H9 (cell line): ENCODE data around the gene CPXM1. TPM values are rescaled to one million over a fixed set of nuclear protein-coding genes. Genes with fewer than 3 reads are reported as not detected.

ENCODE experiments used
- DNase-seq: peaks from one replicate; pipeline ENCODE4 v3.0.0-alpha.2; 2017
- H2AFZ ChIP-seq: one replicate; pipeline ENCODE4 v1.6.1; 2013; ENCODE audit warnings: mild to moderate bottlenecking, low read length, control low read depth, moderate library complexity
- H2AK5ac ChIP-seq: 2 replicates; pipeline ENCODE4 v1.6.1; 2013; ENCODE audit warnings: low read length, control low read depth, mixed read lengths; ENCODE audit not compliant: insufficient read length
- H2BK120ac ChIP-seq: one replicate; pipeline ENCODE4 v1.6.1; 2013; ENCODE audit warnings: low read depth, mild to moderate bottlenecking, low read length, control low read depth, inconsistent platforms; ENCODE audit not compliant: poor library complexity, severe bottlenecking
- H2BK12ac ChIP-seq: 2 replicates; pipeline ENCODE4 v1.6.1; 2013; ENCODE audit warnings: low read length, control low read depth, mixed read lengths, low read depth; ENCODE audit not compliant: insufficient read length
- H2BK15ac ChIP-seq: 2 replicates; pipeline ENCODE4 v1.6.1; 2013; ENCODE audit warnings: low read depth, low read length, control low read depth
- H2BK20ac ChIP-seq: one replicate; pipeline ENCODE4 v1.6.1; 2013; ENCODE audit warnings: low read depth, mild to moderate bottlenecking, low read length, control low read depth, inconsistent platforms; ENCODE audit not compliant: poor library complexity, severe bottlenecking
- H2BK5ac ChIP-seq: 2 replicates; pipeline ENCODE4 v1.6.1; 2013; ENCODE audit warnings: low read length, control low read depth, mixed read lengths; ENCODE audit not compliant: insufficient read length
- H3K14ac ChIP-seq: 2 replicates; pipeline ENCODE4 v1.6.1; 2013; ENCODE audit warnings: low read length, control low read depth; ENCODE audit not compliant: insufficient read depth
- H3K18ac ChIP-seq: 2 replicates; pipeline ENCODE4 v1.6.1; 2013; ENCODE audit warnings: low read depth, mild to moderate bottlenecking, mixed read lengths, low read length, control low read depth; ENCODE audit not compliant: insufficient read length
- H3K23ac ChIP-seq: 2 replicates; pipeline ENCODE4 v1.6.1; 2013; ENCODE audit warnings: low read length, control low read depth, mixed read lengths, low read depth; ENCODE audit not compliant: insufficient read length
- H3K23me2 ChIP-seq: 2 replicates; pipeline ENCODE4 v1.6.1; 2013; ENCODE audit warnings: low read depth, mild to moderate bottlenecking, mixed read lengths, low read length, control low read depth; ENCODE audit not compliant: insufficient read length, poor library complexity, severe bottlenecking
- H3K27ac ChIP-seq: 2 replicates; pipeline ENCODE4 v1.5.1; 2013; ENCODE audit warnings: low read length, control low read depth, mixed read lengths, low read depth; ENCODE audit not compliant: insufficient read length
- H3K27me3 ChIP-seq: 2 replicates; pipeline ENCODE4 v1.6.1; 2013; ENCODE audit warnings: low read length, control low read depth, inconsistent platforms; ENCODE audit not compliant: insufficient read depth
- H3K4ac ChIP-seq: 2 replicates; pipeline ENCODE4 v1.6.1; 2013; ENCODE audit warnings: low read depth, mild to moderate bottlenecking, control low read depth, inconsistent platforms, low read length, moderate library complexity
- H3K4me1 ChIP-seq: 2 replicates; pipeline ENCODE4 v1.6.1; 2013; ENCODE audit warnings: low read length, control low read depth, inconsistent platforms; ENCODE audit not compliant: insufficient read depth
- H3K4me2 ChIP-seq: 2 replicates; pipeline ENCODE4 v1.6.1; 2013; ENCODE audit warnings: low read length, control low read depth, mixed read lengths; ENCODE audit not compliant: insufficient read length, insufficient read depth
- H3K56ac ChIP-seq: 2 replicates; pipeline ENCODE4 v1.6.1; 2013; ENCODE audit warnings: low read depth, mild to moderate bottlenecking, mixed read lengths, low read length, control low read depth; ENCODE audit not compliant: insufficient read length
- H3K79me1 ChIP-seq: 2 replicates; pipeline ENCODE4 v1.6.1; 2013; ENCODE audit warnings: low read depth, mild to moderate bottlenecking, moderate library complexity, low read length, control low read depth, inconsistent platforms; ENCODE audit not compliant: insufficient read depth, poor library complexity, severe bottlenecking
- H3K79me2 ChIP-seq: 2 replicates; pipeline ENCODE4 v1.6.1; 2013; ENCODE audit warnings: low read length, control low read depth, inconsistent platforms; ENCODE audit not compliant: insufficient read depth
- H3K9ac ChIP-seq: 2 replicates; pipeline ENCODE4 v1.6.1; 2013; ENCODE audit warnings: low read length, control low read depth, mixed read lengths; ENCODE audit not compliant: insufficient read length; ENCODE audit errors: extremely low read depth
- H3K9me3 ChIP-seq: one replicate; pipeline ENCODE4 v1.6.1; 2013; ENCODE audit warnings: low read depth, low read length, inconsistent platforms; ENCODE audit not compliant: control insufficient read depth
- H3T11ph ChIP-seq: one replicate; pipeline ENCODE4 v1.6.1; 2013; ENCODE audit warnings: mild to moderate bottlenecking, low read length, control low read depth, inconsistent platforms
- H4K20me1 ChIP-seq: one replicate; pipeline ENCODE4 v1.6.1; 2013; ENCODE audit not compliant: control insufficient read depth, insufficient read length, insufficient read depth
- H4K5ac ChIP-seq: 2 replicates; pipeline ENCODE4 v1.6.1; 2013; ENCODE audit warnings: low read depth, mild to moderate bottlenecking, mixed read lengths, low read length, control low read depth; ENCODE audit not compliant: insufficient read length
- H4K8ac ChIP-seq: replicated peaks from 2 replicates; pipeline ENCODE4 v1.6.1; 2013; ENCODE audit warnings: low read length, control low read depth, mixed read lengths, low read depth; ENCODE audit not compliant: insufficient read length
- H4K91ac ChIP-seq: 2 replicates; pipeline ENCODE4 v1.6.1; 2013; ENCODE audit warnings: low read depth, mild to moderate bottlenecking, moderate library complexity, mixed read lengths, low read length, control low read depth; ENCODE audit not compliant: insufficient read length
- H3K27ac Mint-ChIP-seq, 3 experiments: 2 replicates in 2 of 3; 3 replicates in 1 of 3; pipeline ENCODE4 v1.8.0; 2020 to 2021; ENCODE audit warnings: mixed read lengths in 3 of 3, mild to moderate bottlenecking in 1 of 3, moderate library complexity in 1 of 3
- H3K27me3 Mint-ChIP-seq: 2 replicates; pipeline ENCODE4 v1.8.0; 2021; ENCODE audit warnings: low read depth, mild to moderate bottlenecking, moderate library complexity, mixed read lengths
- H3K36me3 Mint-ChIP-seq, 3 experiments: 2 replicates in 2 of 3; 3 replicates in 1 of 3; pipeline ENCODE4 v1.8.0; 2020 to 2021; ENCODE audit warnings: low read depth in 3 of 3, mixed read lengths in 3 of 3; ENCODE audit not compliant: insufficient read depth in 1 of 3
- H3K4me1 Mint-ChIP-seq, 2 experiments: 2 replicates each; pipeline ENCODE4 v1.8.0; 2020; ENCODE audit warnings: mixed read lengths in 2 of 2
- H3K4me3 Mint-ChIP-seq, 2 experiments: 2 replicates in 1 of 2; 3 replicates in 1 of 2; pipeline ENCODE4 v1.8.0; 2020 to 2021; ENCODE audit warnings: mild to moderate bottlenecking in 2 of 2, mixed read lengths in 2 of 2, moderate library complexity in 1 of 2
- H3K9me3 Mint-ChIP-seq, 2 experiments: 2 replicates in 1 of 2; 3 replicates in 1 of 2; pipeline ENCODE4 v1.8.0; 2020; ENCODE audit warnings: mild to moderate bottlenecking in 2 of 2, mixed read lengths in 2 of 2, moderate library complexity in 1 of 2
- CTCF ChIP-seq: fragments of 200-600 bp; sonication (generic); conservative IDR thresholded peaks from 3 replicates; pipeline ENCODE4 v1.8.0; 2021; ENCODE audit warnings: antibody characterized with exemption, mild to moderate bottlenecking
- WGBS: extraction: QIAGEN DNeasy Blood & Tissue Kit; methylation state at CpG from one replicate; pipeline ENCODE4 v1.1.7; 2013; ENCODE audit warnings: missing lambda C conversion rate, low lambda C conversion rate, mixed read lengths; ENCODE audit not compliant: insufficient read length; ENCODE audit errors: extremely low coverage; 5-methylcytosine and 5-hydroxymethylcytosine counted together
- total RNA-seq: library from RNA; stranded (reverse); gene quantifications from 2 replicates; pipeline ENCODE4 v1.2.1, GENCODE V29; 2021

Gene CPXM1
- total RNA-seq, 1 experiment from 2014 or later: 69.0 TPM

- H3K4me3 Mint-ChIP-seq: no peak overlapping the region
- no peak overlapping the region for H2BK5ac ChIP-seq
- H3T11ph ChIP-seq: no peak overlapping the region
- no peak overlapping the region for H2BK120ac ChIP-seq
- H4K20me1 ChIP-seq: no peaks in the 10 kb centered on the region
- H4K5ac ChIP-seq: no peak overlapping the region
- H4K91ac ChIP-seq: no peak overlapping the region
- no peak overlapping the region for H3K4me2 ChIP-seq
- peaks cover 4 to 5% of the 10 kb centered on the region in 2 experiments; a peak in 2 of 4 replicates for H3K4me1 Mint-ChIP-seq
- no peaks in the 10 kb centered on the region for H3K36me3 Mint-ChIP-seq
- H2AK5ac ChIP-seq: no peak overlapping the region
- no peaks in the 10 kb centered on the region for H3K9me3 ChIP-seq
- no peak for DNase-seq
- H3K23me2 ChIP-seq: no peaks in the 10 kb centered on the region
- WGBS: no CpG with 5 or more reads among the region's 9 CpGs
- no peak overlapping the region for H3K23ac ChIP-seq
- H2BK15ac ChIP-seq: no peak overlapping the region
- no peaks in the 10 kb centered on the region for H3K4me1 ChIP-seq
- H3K79me2 ChIP-seq: no peaks in the 10 kb centered on the region
- H3K27me3 ChIP-seq: no peaks in the 10 kb centered on the region
- H3K18ac ChIP-seq: no peak overlapping the region
- TF ChIP-seq CTCF: no peak
- no peak overlapping the region for H2BK12ac ChIP-seq
- H3K9me3 Mint-ChIP-seq: peaks cover 4 to 6% of the 10 kb centered on the region in 2 experiments; a peak in 1 of 5 replicates
- no peak overlapping the region for H4K8ac ChIP-seq
- no peak overlapping the region for H2BK20ac ChIP-seq
- H3K4ac ChIP-seq: no peak overlapping the region
- H2AFZ ChIP-seq: no peak overlapping the region
- no peak overlapping the region for H3K27ac ChIP-seq
- H3K14ac ChIP-seq: no peak overlapping the region
- no peak overlapping the region for H3K9ac ChIP-seq
- H3K27me3 Mint-ChIP-seq: peaks cover 30% of the 10 kb centered on the region
- H3K79me1 ChIP-seq: no peaks in the 10 kb centered on the region
- H3K27ac Mint-ChIP-seq: no peak overlapping the region
- no peak overlapping the region for H3K56ac ChIP-seq
These were observed 26.6 kb downstream of the CPXM1 start for GRCh38 chr20:2773812-2774211.
